Stimulated activated CD4-positive, alpha-beta T cell treated with anti-CD3 and anti-CD28 coated beads, Interleukin-4, amount 100 ng/mL, for 48 hours (primary cell): ENCODE data around the gene ADGRL3.

Source experiments
- DNase-seq, 2 donors: peaks; one replicate each; pipeline ENCODE4 v3.0.0-alpha.2; 2020; ENCODE audit warnings: low read depth in 2 of 2

The ADGRL3 gene

GRCh38 chr4:61545902-61546480, 345.9 kb downstream of the ADGRL3 start:
- no peak for DNase-seq

GRCh38 chr4:61549336-61549735, 349.2 kb downstream of the ADGRL3 start:
- no peak for DNase-seq

- no peak for DNase-seq
These were observed 353.5 kb downstream of the ADGRL3 start for GRCh38 chr4:61553557-61554125.

GRCh38 chr4:61555789-61556188, 355.7 kb downstream of the ADGRL3 start:
- DNase-seq, result no peak

- DNase-seq, result no peak
These were observed 356.2 kb downstream of the ADGRL3 start for GRCh38 chr4:61556277-61556676.

- DNase-seq, result no peak
These were observed 359.3 kb downstream of the ADGRL3 start for GRCh38 chr4:61559396-61559795.

GRCh38 chr4:61561028-61561427, 360.9 kb downstream of the ADGRL3 start:
- no peak for DNase-seq

GRCh38 chr4:61571761-61572559, 371.8 kb downstream of the ADGRL3 start:
- no peak for DNase-seq

- DNase-seq, result no peak
These were observed 375.7 kb downstream of the ADGRL3 start for GRCh38 chr4:61575796-61576195.

GRCh38 chr4:61579786-61580185, 379.7 kb downstream of the ADGRL3 start:
- no peak for DNase-seq

- no peak for DNase-seq
These were observed 380.7 kb downstream of the ADGRL3 start for GRCh38 chr4:61580721-61581377.

- DNase-seq, result no peak
These were observed 383.6 kb downstream of the ADGRL3 start for GRCh38 chr4:61583696-61584095.

- DNase-seq, result no peak
These were observed 388.7 kb downstream of the ADGRL3 start for GRCh38 chr4:61588621-61589402.

- DNase-seq, result no peak
These were observed 390.8 kb downstream of the ADGRL3 start for GRCh38 chr4:61590881-61591280.

- no peak for DNase-seq
These were observed 396.6 kb downstream of the ADGRL3 start for GRCh38 chr4:61596606-61597340.

- DNase-seq, result no peak
These were observed 403.0 kb downstream of the ADGRL3 start for GRCh38 chr4:61603086-61603485.

- DNase-seq, result no peak
These were observed 403.9 kb downstream of the ADGRL3 start for GRCh38 chr4:61604054-61604453.

GRCh38 chr4:61605984-61606383, 405.9 kb downstream of the ADGRL3 start:
- DNase-seq, result no peak

- no peak for DNase-seq
These were observed 414.1 kb downstream of the ADGRL3 start for GRCh38 chr4:61614231-61614630.

GRCh38 chr4:61619528-61619927, 419.4 kb downstream of the ADGRL3 start:
- no peak for DNase-seq

GRCh38 chr4:61628282-61628681, 428.2 kb downstream of the ADGRL3 start:
- no peak for DNase-seq
